ENCODE measurements around the gene MRGPRG.
"Not testable (repeated sequence)": the region's sequence is repeated elsewhere in the genome, so short reads cannot be mapped to it uniquely, and the experiment has no call there.

MRGPRG gene

GRCh38 chr11:3176487-3176886, 42.1 kb downstream of the MRGPRG start:
- DNase-seq (ENCODE audit: low read depth) = no peak

- DNase-seq (ENCODE audit: low read depth) = no peak
These were observed 43.4 kb downstream of the MRGPRG start for GRCh38 chr11:3175194-3175593.

- no peak for DNase-seq (ENCODE audit: low read depth)
These were observed 44.2 kb downstream of the MRGPRG start for GRCh38 chr11:3174387-3174786.

GRCh38 chr11:3173795-3174194, 44.8 kb downstream of the MRGPRG start:
- DNase-seq (ENCODE audit: low read depth) = no peak

- DNase-seq (ENCODE audit: low read depth) = no peak
These were observed 46.6 kb downstream of the MRGPRG start for GRCh38 chr11:3171931-3172560.

GRCh38 chr11:3170756-3171650, 47.6 kb downstream of the MRGPRG start:
- DNase-seq (ENCODE audit: low read depth) = no peak

GRCh38 chr11:3170044-3170755, 48.4 kb downstream of the MRGPRG start:
- DNase-seq (ENCODE audit: low read depth) = no peak

GRCh38 chr11:3169255-3170043, 49.2 kb downstream of the MRGPRG start:
- no peak for DNase-seq (ENCODE audit: low read depth)

- DNase-seq (ENCODE audit: low read depth) = not testable (repeated sequence)
These were observed 49.8 kb downstream of the MRGPRG start for GRCh38 chr11:3168742-3169254.
